H1 (cell line): ENCODE results near the gene SLC4A11.

ENCODE experiments used
- BCL11A ChIP-seq, 2 experiments: IDR thresholded peaks; one replicate each; pipeline ENCODE4 v1.6.1; 2011; ENCODE audit warnings: low read depth in 2 of 2, low read length in 2 of 2, mild to moderate bottlenecking in 2 of 2
- CHD1 ChIP-seq: IDR thresholded peaks from 2 replicates; pipeline ENCODE4 v1.6.1; 2012; ENCODE audit warnings: low read depth, low read length, improper control_type of control experiment
- CHD2 ChIP-seq: IDR thresholded peaks from 2 replicates; pipeline ENCODE4 v1.6.1; 2012; ENCODE audit warnings: low read length, improper control_type of control experiment
- EP300 ChIP-seq, 2 experiments: IDR thresholded peaks; 1 replicate in 1 of 2; 2 replicates in 1 of 2; pipeline ENCODE4 v1.6.1; 2011 to 2012; ENCODE audit warnings: low read depth in 2 of 2, low read length in 2 of 2, mild to moderate bottlenecking in 2 of 2, borderline replicate concordance in 1 of 2, inconsistent platforms in 1 of 2, moderate library complexity in 1 of 2
- HDAC2 ChIP-seq, 2 experiments: fragments of 300-600 bp in 1 of 2; sonication (generic) in 1 of 2; IDR thresholded peaks; 2 replicates each; pipeline ENCODE4 v1.6.1; 2011 to 2012; ENCODE audit warnings: low read depth in 2 of 2, low read length in 2 of 2, mild to moderate bottlenecking in 2 of 2, moderate library complexity in 2 of 2, borderline replicate concordance in 1 of 2, inconsistent platforms in 1 of 2
- JUND ChIP-seq: IDR thresholded peaks from 2 replicates; pipeline ENCODE4 v1.6.1; 2011; ENCODE audit warnings: mild to moderate bottlenecking, improper control_type of control experiment, low read length
- POLR2A ChIP-seq, 2 experiments: IDR thresholded peaks; 1 replicate in 1 of 2; 2 replicates in 1 of 2; pipeline ENCODE4 v1.6.1; 2011; ENCODE audit warnings: low read depth in 2 of 2, low read length in 2 of 2, mild to moderate bottlenecking in 2 of 2; ENCODE audit errors: control extremely low read depth in 1 of 2
- POLR2AphosphoS5 ChIP-seq: IDR thresholded peaks from 2 replicates; pipeline ENCODE4 v1.6.1; 2011; ENCODE audit warnings: low read depth, low read length
- RBBP5 ChIP-seq: IDR thresholded peaks from 2 replicates; pipeline ENCODE4 v1.7.1; 2012; ENCODE audit warnings: low read depth, mild to moderate bottlenecking, inconsistent platforms, low read length, moderate library complexity, borderline replicate concordance
- SIX5 ChIP-seq: IDR thresholded peaks from 2 replicates; pipeline ENCODE4 v1.6.1; 2011; ENCODE audit warnings: mild to moderate bottlenecking, low read depth, low read length
- TAF1 ChIP-seq: IDR thresholded peaks from 2 replicates; pipeline ENCODE4 v1.6.1; 2011; ENCODE audit warnings: mild to moderate bottlenecking, low read depth, low read length
- TF ChIP-seq, protein P1 (sequence below), 3 experiments: IDR thresholded peaks; 1 replicate in 2 of 3; 2 replicates in 1 of 3; pipeline versions ENCODE4 v1.5.1 to v1.6.1; 2011; ENCODE audit warnings: low read length in 3 of 3, mild to moderate bottlenecking in 3 of 3, inconsistent platforms in 2 of 3, low read depth in 1 of 3, moderate library complexity in 1 of 3; ENCODE audit not compliant: insufficient read depth in 1 of 3; ENCODE audit errors: control extremely low read depth in 1 of 3
- TF ChIP-seq, protein P2 (sequence below): IDR thresholded peaks from 2 replicates; pipeline ENCODE4 v1.6.1; 2012; ENCODE audit warnings: inconsistent platforms

DNA sequence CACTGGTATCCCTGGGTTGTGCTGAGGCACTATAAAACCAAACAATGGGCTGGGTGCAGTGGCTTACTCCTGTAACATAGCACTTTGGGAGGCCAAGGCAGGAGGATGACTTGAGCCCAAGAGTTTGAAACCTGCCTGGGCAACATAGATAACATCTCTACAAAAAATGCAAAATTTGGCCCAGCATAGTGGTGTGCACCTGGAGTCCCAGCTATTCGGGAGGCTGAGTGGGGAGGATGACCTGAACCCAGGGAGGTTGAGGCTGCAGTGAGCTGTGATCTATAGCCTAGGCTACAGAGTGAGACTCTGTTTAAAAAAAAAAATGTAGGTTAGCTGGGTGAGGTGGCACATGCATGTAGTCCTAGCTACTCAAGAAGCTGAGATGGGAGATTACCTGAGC lies 7.7 kb upstream of the SLC4A11 start:
- TF ChIP-seq POLR2A (IDR thresholded peaks at IDR 0.05; ENCODE audit: control extremely low read depth in 1 of 2, low read depth in 2 of 2, low read length in 2 of 2) (no peak), POLR2AphosphoS5 (no peak), CHD2 (no peak), BCL11A (IDR thresholded peaks at IDR 0.05; ENCODE audit: low read depth in 2 of 2, low read length in 2 of 2) (no peak), TAF1 (no peak), EP300 (IDR thresholded peaks at IDR 0.05; ENCODE audit: borderline replicate concordance in 1 of 2, low read depth in 2 of 2, low read length in 2 of 2) (no peak), RBBP5 (no peak), SIX5 (no peak), HDAC2 (IDR thresholded peaks at IDR 0.05; ENCODE audit: borderline replicate concordance in 1 of 2, low read depth in 2 of 2, low read length in 2 of 2) (no peak), JUND (no peak), CHD1 (no peak)
- TF ChIP-seq, protein P1, sequence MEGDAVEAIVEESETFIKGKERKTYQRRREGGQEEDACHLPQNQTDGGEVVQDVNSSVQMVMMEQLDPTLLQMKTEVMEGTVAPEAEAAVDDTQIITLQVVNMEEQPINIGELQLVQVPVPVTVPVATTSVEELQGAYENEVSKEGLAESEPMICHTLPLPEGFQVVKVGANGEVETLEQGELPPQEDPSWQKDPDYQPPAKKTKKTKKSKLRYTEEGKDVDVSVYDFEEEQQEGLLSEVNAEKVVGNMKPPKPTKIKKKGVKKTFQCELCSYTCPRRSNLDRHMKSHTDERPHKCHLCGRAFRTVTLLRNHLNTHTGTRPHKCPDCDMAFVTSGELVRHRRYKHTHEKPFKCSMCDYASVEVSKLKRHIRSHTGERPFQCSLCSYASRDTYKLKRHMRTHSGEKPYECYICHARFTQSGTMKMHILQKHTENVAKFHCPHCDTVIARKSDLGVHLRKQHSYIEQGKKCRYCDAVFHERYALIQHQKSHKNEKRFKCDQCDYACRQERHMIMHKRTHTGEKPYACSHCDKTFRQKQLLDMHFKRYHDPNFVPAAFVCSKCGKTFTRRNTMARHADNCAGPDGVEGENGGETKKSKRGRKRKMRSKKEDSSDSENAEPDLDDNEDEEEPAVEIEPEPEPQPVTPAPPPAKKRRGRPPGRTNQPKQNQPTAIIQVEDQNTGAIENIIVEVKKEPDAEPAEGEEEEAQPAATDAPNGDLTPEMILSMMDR (IDR thresholded peaks at IDR 0.05; ENCODE audit: control extremely low read depth in 1 of 3, insufficient read depth in 1 of 3, low read depth in 1 of 3, low read length in 3 of 3) = no peak
- TF ChIP-seq, protein P2, sequence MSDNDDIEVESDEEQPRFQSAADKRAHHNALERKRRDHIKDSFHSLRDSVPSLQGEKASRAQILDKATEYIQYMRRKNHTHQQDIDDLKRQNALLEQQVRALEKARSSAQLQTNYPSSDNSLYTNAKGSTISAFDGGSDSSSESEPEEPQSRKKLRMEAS = no peak
